CD14-positive monocyte (primary cell): Measurements from ENCODE around the gene FRMD6. TPM values are rescaled to one million over a fixed set of nuclear protein-coding genes. Genes with fewer than 3 reads are reported as not detected.
"Not testable (repeated sequence)": the region's sequence is repeated elsewhere in the genome, so short reads cannot be mapped to it uniquely, and the experiment has no call there.

Experiments
- DNase-seq, 3 donors: peaks; one replicate each; pipeline ENCODE4 v3.0.0-alpha.2; 2011 to 2022
- H2AFZ ChIP-seq: 2 replicates; pipeline ENCODE4 v1.6.0; 2012; ENCODE audit warnings: mild to moderate bottlenecking, low read depth, low read length, inconsistent platforms; ENCODE audit not compliant: insufficient read depth, poor library complexity, severe bottlenecking
- H3K27ac ChIP-seq, 2 donors: 1 replicate in 1 of 2; 2 replicates in 1 of 2; pipeline ENCODE4 v1.5.1; 2012 to 2013; ENCODE audit warnings: low read length in 2 of 2, control low read depth in 1 of 2, inconsistent platforms in 1 of 2, low read depth in 1 of 2, mild to moderate bottlenecking in 1 of 2
- H3K27me3 ChIP-seq, 2 donors: one replicate each; pipeline versions ENCODE4 v1.6.0 to v1.6.1; 2011 to 2013; ENCODE audit warnings: low read length in 2 of 2; ENCODE audit not compliant: control insufficient read depth in 2 of 2, insufficient read depth in 2 of 2
- H3K36me3 ChIP-seq, 2 donors: replicated peaks in 1 of 2; 1 replicate in 1 of 2; 2 replicates in 1 of 2; pipeline versions ENCODE4 v1.5.1 to v1.6.1; 2012 to 2013; ENCODE audit warnings: low read length in 2 of 2, control low read depth in 1 of 2, inconsistent platforms in 1 of 2, mild to moderate bottlenecking in 1 of 2; ENCODE audit not compliant: insufficient read depth in 2 of 2, control insufficient read depth in 1 of 2
- H3K4me1 ChIP-seq, 2 donors: 1 replicate in 1 of 2; 2 replicates in 1 of 2; pipeline versions ENCODE4 v1.5.1 to v1.6.1; 2012 to 2013; ENCODE audit warnings: low read length in 2 of 2, control low read depth in 1 of 2, inconsistent platforms in 1 of 2, mild to moderate bottlenecking in 1 of 2, moderate library complexity in 1 of 2; ENCODE audit not compliant: insufficient read depth in 2 of 2, control insufficient read depth in 1 of 2
- H3K4me2 ChIP-seq: replicated peaks from 2 replicates; pipeline ENCODE3; 2012; ENCODE audit warnings: low read length, moderate library complexity, mild to moderate bottlenecking; ENCODE audit not compliant: poor library complexity, severe bottlenecking; ENCODE audit errors: extremely low read depth
- H3K4me3 ChIP-seq, 3 experiments: fragments of 200-600 bp in 1 of 3; sonication (generic) in 1 of 3; replicated peaks in 1 of 3; 1 replicate in 2 of 3; 2 replicates in 1 of 3; pipeline ENCODE4 v1.5.1; 2011 to 2013; ENCODE audit warnings: low read length in 3 of 3, mild to moderate bottlenecking in 3 of 3, control low read depth in 2 of 3, low read depth in 2 of 3, inconsistent platforms in 1 of 3, moderate library complexity in 1 of 3
- H3K79me2 ChIP-seq: 2 replicates; pipeline ENCODE4 v1.6.0; 2012; ENCODE audit warnings: mild to moderate bottlenecking, control low read depth, inconsistent platforms, low read length, moderate library complexity; ENCODE audit not compliant: insufficient read depth
- H3K9ac ChIP-seq: 2 replicates; pipeline ENCODE4 v1.6.0; 2017; ENCODE audit warnings: low read length, mild to moderate bottlenecking; ENCODE audit not compliant: insufficient read depth, poor library complexity, severe bottlenecking
- H3K9me3 ChIP-seq, 2 donors: replicated peaks in 1 of 2; 1 replicate in 1 of 2; 2 replicates in 1 of 2; pipeline versions ENCODE4 v1.5.1 to v1.6.1; 2012 to 2013; ENCODE audit warnings: low read length in 2 of 2, control low read depth in 1 of 2; ENCODE audit not compliant: control insufficient read depth in 1 of 2, insufficient read depth in 1 of 2
- H4K20me1 ChIP-seq: 2 replicates; pipeline ENCODE4 v1.6.0; 2012; ENCODE audit warnings: mild to moderate bottlenecking, low read length, control low read depth, moderate library complexity; ENCODE audit not compliant: insufficient read depth
- H3K27ac Mint-ChIP-seq, 7 donors: one replicate each; pipeline ENCODE4 v1.8.0; 2020; ENCODE audit warnings: mild to moderate bottlenecking in 7 of 7, mixed read lengths in 7 of 7, moderate library complexity in 6 of 7, inconsistent platforms in 2 of 7
- H3K27me3 Mint-ChIP-seq, 3 donors: one replicate each; pipeline ENCODE4 v1.8.0; 2021 to 2022; ENCODE audit warnings: low read depth in 3 of 3, mild to moderate bottlenecking in 3 of 3, mixed read lengths in 3 of 3, moderate library complexity in 3 of 3, inconsistent platforms in 1 of 3
- H3K36me3 Mint-ChIP-seq, 2 donors: one replicate each; pipeline ENCODE4 v1.8.0; 2020; ENCODE audit warnings: mixed read lengths in 2 of 2, inconsistent platforms in 1 of 2, mild to moderate bottlenecking in 1 of 2
- H3K4me1 Mint-ChIP-seq: one replicate; pipeline ENCODE4 v1.8.0; 2020; ENCODE audit warnings: mild to moderate bottlenecking, mixed read lengths
- H3K4me3 Mint-ChIP-seq, 2 donors: one replicate each; pipeline ENCODE4 v1.8.0; 2020; ENCODE audit warnings: mild to moderate bottlenecking in 2 of 2, mixed read lengths in 2 of 2, moderate library complexity in 1 of 2
- H3K9me3 Mint-ChIP-seq, 7 donors: one replicate each; pipeline ENCODE4 v1.8.0; 2020 to 2022; ENCODE audit warnings: mixed read lengths in 7 of 7, mild to moderate bottlenecking in 6 of 7, moderate library complexity in 6 of 7, inconsistent platforms in 2 of 7
- CTCF ChIP-seq: fragments of 200-600 bp; IDR thresholded peaks from one replicate; pipeline ENCODE4 v1.8.0; 2022; ENCODE audit warnings: antibody characterized with exemption, mild to moderate bottlenecking
- WGBS: methylation state at CpG from one replicate; pipeline ENCODE4 v1.1.5; 2013; ENCODE audit warnings: missing lambda C conversion rate; ENCODE audit not compliant: insufficient coverage; 5-methylcytosine and 5-hydroxymethylcytosine counted together
- intact Hi-C, 2 donors: fragments of 100-400 bp; cut with micrococcal nuclease; formaldehyde crosslinking; loops; one replicate each; pipeline versions ENCODE4 v1.15.0 to v1.15.1; 2023
- polyA plus RNA-seq, 3 donors: library from polyadenylated mRNA; depleted of rRNA in 1 of 3; unstranded in 2 of 3; stranded (reverse) in 1 of 3; fragments of 300-500 nt in 2 of 3; fragments of >200 nt in 1 of 3; fragmentation: Illumina TruSeq in 2 of 3; gene quantifications; 1 replicate in 2 of 3; 2 replicates in 1 of 3; pipeline ENCODE4 v1.2.3, GENCODE V29; 2012 to 2021

Gene FRMD6
- polyA plus RNA-seq, 3 donors = 0.12 to 0.25 (median 0.12) TPM

- Histone ChIP-seq H3K4me2 (no peak overlapping the region), H3K4me3 (no peak overlapping the region), H3K9me3 (no peaks in the 10 kb centered on the region), H2AFZ (no peak overlapping the region), H3K4me1 (no peaks in the 10 kb centered on the region), H3K9ac (no peak overlapping the region), H3K36me3 (no peaks in the 10 kb centered on the region), H4K20me1 (no peaks in the 10 kb centered on the region), H3K27ac (no peak overlapping the region), H3K27me3 (no peaks in the 10 kb centered on the region), H3K79me2 (no peaks in the 10 kb centered on the region)
- WGBS = 72% methylated on average over 9 of the region's 13 CpGs
- peaks cover 0 to 2% (median 0%) of the 10 kb centered on the region in 7 donors for H3K9me3 Mint-ChIP-seq
- DNase-seq = no peak
- intact Hi-C loops = no loop called here
- H3K27me3 Mint-ChIP-seq = peaks cover 3 to 14% (median 8%) of the 10 kb centered on the region in 3 donors
- no peak for TF ChIP-seq CTCF
- no peaks in the 10 kb centered on the region for H3K36me3 Mint-ChIP-seq
- no peaks in the 10 kb centered on the region for H3K4me1 Mint-ChIP-seq
- peak overlapping the region in 1 of 7 donors; percentile 53 for H3K27ac Mint-ChIP-seq
- no peak overlapping the region for H3K4me3 Mint-ChIP-seq
Observed at GRCh38 chr14:51750542-51750941, 98.8 kb downstream of the FRMD6 start.

- H3K9ac ChIP-seq, H3K79me2 ChIP-seq, H3K27me3 ChIP-seq, intact Hi-C loops, H3K4me1 Mint-ChIP-seq, H4K20me1 ChIP-seq, H3K4me3 ChIP-seq, H3K27ac ChIP-seq, H3K9me3 ChIP-seq, DNase-seq, H3K4me1 ChIP-seq, H3K9me3 Mint-ChIP-seq, H2AFZ ChIP-seq, H3K36me3 Mint-ChIP-seq, H3K27ac Mint-ChIP-seq, H3K4me3 Mint-ChIP-seq, H3K36me3 ChIP-seq, H3K4me2 ChIP-seq: not testable (repeated sequence)
- peaks cover 3 to 14% (median 8%) of the 10 kb centered on the region in 3 donors for H3K27me3 Mint-ChIP-seq
- WGBS = 93% methylated on average over 10 of the region's 16 CpGs
Observed at GRCh38 chr14:51751611-51752345, 100.1 kb downstream of the FRMD6 start.

- H4K20me1 ChIP-seq, H3K4me2 ChIP-seq, H3K36me3 ChIP-seq, H3K9me3 Mint-ChIP-seq, H3K79me2 ChIP-seq, H3K4me3 Mint-ChIP-seq, H3K27me3 ChIP-seq, H3K27ac Mint-ChIP-seq, H3K27me3 Mint-ChIP-seq, H3K4me3 ChIP-seq, H2AFZ ChIP-seq, H3K27ac ChIP-seq, H3K9me3 ChIP-seq, H3K9ac ChIP-seq, H3K36me3 Mint-ChIP-seq, H3K4me1 Mint-ChIP-seq, intact Hi-C loops, H3K4me1 ChIP-seq, DNase-seq: not testable (repeated sequence)
- 73% methylated on average over 2 of the region's 7 CpGs for WGBS
Observed at GRCh38 chr14:51757756-51758155, 106.0 kb downstream of the FRMD6 start.
